Measurements from ENCODE around the gene SAFB. TPM values are rescaled to one million over a fixed set of nuclear protein-coding genes. Genes with fewer than 3 reads are reported as not detected.

Gene SAFB
- total and polyA plus RNA-seq, 2 of the 13 experiments (the other 11 are each of a cell fraction or from before 2014, with no cell fraction given), result 21.0 to 28.4 TPM

- TF ChIP-seq SNAPC4 (CRISPR knock-in tag; IDR thresholded peaks at IDR 0.05), result no peak
- TF ChIP-seq, protein P1, sequence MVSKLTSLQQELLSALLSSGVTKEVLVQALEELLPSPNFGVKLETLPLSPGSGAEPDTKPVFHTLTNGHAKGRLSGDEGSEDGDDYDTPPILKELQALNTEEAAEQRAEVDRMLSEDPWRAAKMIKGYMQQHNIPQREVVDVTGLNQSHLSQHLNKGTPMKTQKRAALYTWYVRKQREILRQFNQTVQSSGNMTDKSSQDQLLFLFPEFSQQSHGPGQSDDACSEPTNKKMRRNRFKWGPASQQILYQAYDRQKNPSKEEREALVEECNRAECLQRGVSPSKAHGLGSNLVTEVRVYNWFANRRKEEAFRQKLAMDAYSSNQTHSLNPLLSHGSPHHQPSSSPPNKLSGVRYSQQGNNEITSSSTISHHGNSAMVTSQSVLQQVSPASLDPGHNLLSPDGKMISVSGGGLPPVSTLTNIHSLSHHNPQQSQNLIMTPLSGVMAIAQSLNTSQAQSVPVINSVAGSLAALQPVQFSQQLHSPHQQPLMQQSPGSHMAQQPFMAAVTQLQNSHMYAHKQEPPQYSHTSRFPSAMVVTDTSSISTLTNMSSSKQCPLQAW (CRISPR knock-in tag; IDR thresholded peaks at IDR 0.05), result no peak
- no peak for TF ChIP-seq ZFAT (CRISPR knock-in tag; conservative IDR thresholded peaks at IDR 0.05)
- no peak for TF ChIP-seq MXD4 (CRISPR knock-in tag; IDR thresholded peaks at IDR 0.05)
- TF ChIP-seq ZNF24 (IDR thresholded peaks at IDR 0.05), result no peak
- no peak for TF ChIP-seq ZNF343 (CRISPR knock-in tag; IDR thresholded peaks at IDR 0.05)
- no peak for TF ChIP-seq ARID2 (CRISPR knock-in tag; IDR thresholded peaks at IDR 0.05; ENCODE audit: borderline replicate concordance)
- no peak for TF ChIP-seq STAT6 (CRISPR knock-in tag; IDR thresholded peaks at IDR 0.05; ENCODE audit: borderline replicate concordance)
- TF ChIP-seq, protein P2, sequence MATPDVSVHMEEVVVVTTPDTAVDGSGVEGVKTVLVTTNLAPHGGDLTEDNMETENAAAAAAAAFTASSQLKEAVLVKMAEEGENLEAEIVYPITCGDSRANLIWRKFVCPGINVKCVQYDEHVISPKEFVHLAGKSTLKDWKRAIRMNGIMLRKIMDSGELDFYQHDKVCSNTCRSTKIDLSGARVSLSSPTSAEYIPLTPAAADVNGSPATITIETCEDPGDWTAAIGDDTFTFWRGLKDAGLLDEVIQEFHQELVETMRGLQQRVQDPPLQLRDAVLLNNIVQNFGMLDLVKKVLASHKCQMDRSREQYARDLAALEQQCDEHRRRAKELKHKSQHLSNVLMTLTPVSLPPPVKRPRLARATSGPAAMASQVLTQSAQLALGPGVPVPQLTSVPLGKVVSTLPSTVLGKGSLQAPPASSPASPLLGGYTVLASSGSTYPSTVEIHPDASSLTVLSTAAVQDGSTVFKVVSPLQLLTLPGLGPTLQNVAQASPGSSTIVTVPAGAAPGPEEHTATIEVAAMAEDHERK (CRISPR knock-in tag; IDR thresholded peaks at IDR 0.05; ENCODE audit: low read depth), result no peak
- TF ChIP-seq RXRA (CRISPR knock-in tag; IDR thresholded peaks at IDR 0.05), result no peak
- TF ChIP-seq ZNF788 (CRISPR knock-in tag; IDR thresholded peaks at IDR 0.05; ENCODE audit: borderline replicate concordance), result no peak
- TF ChIP-seq ELF1 (CRISPR knock-in tag; IDR thresholded peaks at IDR 0.05), result no peak
- no peak for TF ChIP-seq SP2 (CRISPR knock-in tag; IDR thresholded peaks at IDR 0.05)
- TF ChIP-seq GABPB1 (CRISPR knock-in tag; IDR thresholded peaks at IDR 0.05), result no peak
- no peak for TF ChIP-seq TCF7 (IDR thresholded peaks at IDR 0.05; ENCODE audit: low read depth)
- 0 out of 2 replicates have a peak, but pooled peaks have one; percentile 12 for TF ChIP-seq KAT8 (CRISPR knock-in tag; IDR thresholded peaks at IDR 0.05)
- peak; percentile 31; the same call in 1 of the 3 replicates for TF ChIP-seq MXI1 (IDR thresholded peaks at IDR 0.05; ENCODE audit: borderline replicate concordance, low read depth, low read length)
- no peak for TF ChIP-seq GPBP1L1 (CRISPR knock-in tag; IDR thresholded peaks at IDR 0.05)
Measured at GRCh38 chr19:5624018-5624663, 1.3 kb downstream of the SAFB start (continued).
